ENCODE measurements around the gene TRAFD1.

DNA sequence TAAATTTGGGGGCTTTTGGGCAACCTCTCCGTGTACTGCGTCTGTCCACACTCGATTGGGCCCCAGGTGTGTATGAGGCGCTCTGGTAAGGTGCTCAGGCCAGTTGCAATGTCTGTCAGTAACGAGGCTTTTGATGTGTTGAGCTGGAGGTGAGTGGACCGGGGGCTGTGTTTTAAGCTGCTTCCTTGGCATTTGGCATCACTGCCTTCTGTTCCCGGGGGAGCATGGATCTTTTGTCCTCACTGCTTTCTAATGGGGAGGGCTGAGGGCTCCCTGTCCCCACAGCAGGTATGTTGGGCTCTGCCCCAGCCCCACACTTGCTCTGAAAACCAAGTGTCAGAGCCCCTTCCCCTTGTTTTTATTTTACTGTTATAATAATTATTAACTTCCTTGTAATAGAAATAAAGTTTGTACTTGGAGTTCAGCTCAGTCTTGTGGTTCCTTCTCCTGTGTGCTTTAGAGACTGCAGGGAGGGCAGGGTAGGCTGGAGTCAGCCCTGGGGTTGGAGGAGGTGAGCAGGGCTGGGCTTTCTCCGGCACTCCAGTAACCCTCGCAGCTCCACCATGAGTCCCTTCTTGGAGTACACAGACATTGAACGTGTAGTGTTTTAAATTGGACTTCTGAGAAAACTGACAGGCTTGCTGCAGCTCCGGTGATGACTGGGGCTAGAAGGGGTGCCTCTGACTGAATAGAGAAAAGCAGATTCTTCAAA, 28.0 kb downstream of the TRAFD1 start:
- TF ChIP-seq, protein P1, sequence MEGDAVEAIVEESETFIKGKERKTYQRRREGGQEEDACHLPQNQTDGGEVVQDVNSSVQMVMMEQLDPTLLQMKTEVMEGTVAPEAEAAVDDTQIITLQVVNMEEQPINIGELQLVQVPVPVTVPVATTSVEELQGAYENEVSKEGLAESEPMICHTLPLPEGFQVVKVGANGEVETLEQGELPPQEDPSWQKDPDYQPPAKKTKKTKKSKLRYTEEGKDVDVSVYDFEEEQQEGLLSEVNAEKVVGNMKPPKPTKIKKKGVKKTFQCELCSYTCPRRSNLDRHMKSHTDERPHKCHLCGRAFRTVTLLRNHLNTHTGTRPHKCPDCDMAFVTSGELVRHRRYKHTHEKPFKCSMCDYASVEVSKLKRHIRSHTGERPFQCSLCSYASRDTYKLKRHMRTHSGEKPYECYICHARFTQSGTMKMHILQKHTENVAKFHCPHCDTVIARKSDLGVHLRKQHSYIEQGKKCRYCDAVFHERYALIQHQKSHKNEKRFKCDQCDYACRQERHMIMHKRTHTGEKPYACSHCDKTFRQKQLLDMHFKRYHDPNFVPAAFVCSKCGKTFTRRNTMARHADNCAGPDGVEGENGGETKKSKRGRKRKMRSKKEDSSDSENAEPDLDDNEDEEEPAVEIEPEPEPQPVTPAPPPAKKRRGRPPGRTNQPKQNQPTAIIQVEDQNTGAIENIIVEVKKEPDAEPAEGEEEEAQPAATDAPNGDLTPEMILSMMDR (IDR thresholded peaks at IDR 0.05 in 4 of 5, conservative IDR thresholded peaks at IDR 0.05 in 1 of 5): no peak
- no peak for TF ChIP-seq POLR2A (IDR thresholded peaks at IDR 0.05)
